Gastroesophageal sphincter (tissue), 4 donors: Measurements from ENCODE around the gene SLC43A1. TPM values are rescaled to one million over a fixed set of nuclear protein-coding genes. Genes with fewer than 3 reads are reported as not detected.

Source experiments
- ATAC-seq: fragments of 150-250 bp; one replicate; pipeline ENCODE4 v1.9.1; 2016; ENCODE audit warnings: mild to moderate bottlenecking, moderate library complexity
- H3K27ac ChIP-seq, 4 donors: fragments of 200-600 bp; sonication (generic) in 3 of 4; 1 replicate in 3 of 4; 2 replicates in 1 of 4; pipeline ENCODE4 v1.5.1; 2016 to 2019
- H3K27me3 ChIP-seq: fragments of 200-600 bp; sonication (generic); one replicate; pipeline ENCODE4 v1.5.1; 2019
- H3K36me3 ChIP-seq, 2 donors: fragments of 200-600 bp; sonication (generic); one replicate each; pipeline ENCODE4 v1.5.1; 2019; ENCODE audit warnings: control low read depth in 1 of 2
- H3K4me1 ChIP-seq, 3 donors: fragments of 200-600 bp; sonication (generic); 1 replicate in 2 of 3; 2 replicates in 1 of 3; pipeline ENCODE4 v1.5.1; 2016 to 2019; ENCODE audit warnings: control low read depth in 2 of 3
- H3K4me3 ChIP-seq, 2 donors: fragments of 200-600 bp; sonication (generic); one replicate each; pipeline ENCODE4 v1.5.1; 2019; ENCODE audit warnings: mild to moderate bottlenecking in 1 of 2, moderate library complexity in 1 of 2
- H3K9me3 ChIP-seq, 3 donors: fragments of 200-600 bp; sonication (generic); one replicate each; pipeline ENCODE4 v1.5.1; 2017 to 2019; ENCODE audit warnings: control low read depth in 2 of 3
- EP300 ChIP-seq: sonication (generic); formaldehyde crosslinking; IDR thresholded peaks from one replicate; pipeline ENCODE4 v1.6.1; 2017; ENCODE audit warnings: antibody characterized with exemption, mild to moderate bottlenecking
- POLR2A ChIP-seq, 2 donors: fragments of 450-650 bp; IDR thresholded peaks; one replicate each; pipeline ENCODE4 v1.6.1; 2017; ENCODE audit warnings: antibody characterized with exemption in 2 of 2, mild to moderate bottlenecking in 2 of 2, moderate library complexity in 1 of 2
- POLR2AphosphoS5 ChIP-seq: sonication (generic); formaldehyde crosslinking; IDR thresholded peaks from one replicate; pipeline ENCODE4 v1.6.1; 2017; ENCODE audit warnings: antibody characterized with exemption
- WGBS, 2 donors: methylation state at CpG; one replicate each; pipeline ENCODE4 v1.1.5; 2018; ENCODE audit warnings: low coverage in 1 of 2; 5-methylcytosine and 5-hydroxymethylcytosine counted together
- total RNA-seq, 4 donors: library from RNA; depleted of rRNA; stranded (reverse); fragments of >200 nt; gene quantifications; one replicate each; pipeline ENCODE4 v1.1.0, GENCODE V29; 2016
- TF ChIP-seq, protein P1 (sequence below), 4 experiments: fragments of 200-600 bp in 2 of 4; fragments of 450-650 bp in 2 of 4; sonication (generic) in 1 of 4; IDR thresholded peaks; one replicate each; pipeline ENCODE4 v1.5.1; 2017 to 2019; ENCODE audit warnings: antibody characterized with exemption in 4 of 4, mild to moderate bottlenecking in 2 of 4, moderate library complexity in 2 of 4

The SLC43A1 gene
- total RNA-seq, 4 donors from 2014 or later, result 14.8 to 36.6 (median 19.7) TPM

DNA sequence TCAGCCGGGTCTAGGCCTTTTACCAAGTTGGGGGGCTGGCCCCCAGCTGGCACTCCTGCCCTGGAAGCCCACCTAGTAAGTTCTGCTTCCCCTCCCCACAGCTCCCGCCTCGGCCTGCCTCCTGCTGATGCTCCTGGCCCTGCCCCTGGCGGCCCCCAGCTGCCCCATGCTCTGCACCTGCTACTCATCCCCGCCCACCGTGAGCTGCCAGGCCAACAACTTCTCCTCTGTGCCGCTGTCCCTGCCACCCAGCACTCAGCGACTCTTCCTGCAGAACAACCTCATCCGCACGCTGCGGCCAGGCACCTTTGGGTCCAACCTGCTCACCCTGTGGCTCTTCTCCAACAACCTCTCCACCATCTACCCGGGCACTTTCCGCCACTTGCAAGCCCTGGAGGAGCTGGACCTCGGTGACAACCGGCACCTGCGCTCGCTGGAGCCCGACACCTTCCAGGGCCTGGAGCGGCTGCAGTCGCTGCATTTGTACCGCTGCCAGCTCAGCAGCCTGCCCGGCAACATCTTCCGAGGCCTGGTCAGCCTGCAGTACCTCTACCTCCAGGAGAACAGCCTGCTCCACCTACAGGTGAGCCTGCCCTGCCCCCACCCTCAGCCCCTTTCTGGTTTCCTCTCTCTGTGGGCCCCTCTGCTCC lies 47.9 kb downstream of the SLC43A1 start:
- no peak overlapping the region for H3K4me3 ChIP-seq
- H3K36me3 ChIP-seq, result no peaks in the 10 kb centered on the region
- TF ChIP-seq EP300 (no peak), POLR2A (IDR thresholded peaks at IDR 0.05) (no peak), POLR2AphosphoS5 (no peak)
- TF ChIP-seq, protein P1, sequence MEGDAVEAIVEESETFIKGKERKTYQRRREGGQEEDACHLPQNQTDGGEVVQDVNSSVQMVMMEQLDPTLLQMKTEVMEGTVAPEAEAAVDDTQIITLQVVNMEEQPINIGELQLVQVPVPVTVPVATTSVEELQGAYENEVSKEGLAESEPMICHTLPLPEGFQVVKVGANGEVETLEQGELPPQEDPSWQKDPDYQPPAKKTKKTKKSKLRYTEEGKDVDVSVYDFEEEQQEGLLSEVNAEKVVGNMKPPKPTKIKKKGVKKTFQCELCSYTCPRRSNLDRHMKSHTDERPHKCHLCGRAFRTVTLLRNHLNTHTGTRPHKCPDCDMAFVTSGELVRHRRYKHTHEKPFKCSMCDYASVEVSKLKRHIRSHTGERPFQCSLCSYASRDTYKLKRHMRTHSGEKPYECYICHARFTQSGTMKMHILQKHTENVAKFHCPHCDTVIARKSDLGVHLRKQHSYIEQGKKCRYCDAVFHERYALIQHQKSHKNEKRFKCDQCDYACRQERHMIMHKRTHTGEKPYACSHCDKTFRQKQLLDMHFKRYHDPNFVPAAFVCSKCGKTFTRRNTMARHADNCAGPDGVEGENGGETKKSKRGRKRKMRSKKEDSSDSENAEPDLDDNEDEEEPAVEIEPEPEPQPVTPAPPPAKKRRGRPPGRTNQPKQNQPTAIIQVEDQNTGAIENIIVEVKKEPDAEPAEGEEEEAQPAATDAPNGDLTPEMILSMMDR (IDR thresholded peaks at IDR 0.05), result no peak
- H3K9me3 ChIP-seq, result no peaks in the 10 kb centered on the region
- H3K27ac ChIP-seq, result no peak overlapping the region
- 73% methylated on average over 4 of the region's 23 CpGs; no CpG with 5 or more reads in 1 of the 2 donors for WGBS, 2 donors
- no peak for ATAC-seq
- peaks cover 40% of the 10 kb centered on the region for H3K27me3 ChIP-seq
- H3K4me1 ChIP-seq, result no peaks in the 10 kb centered on the region

DNA sequence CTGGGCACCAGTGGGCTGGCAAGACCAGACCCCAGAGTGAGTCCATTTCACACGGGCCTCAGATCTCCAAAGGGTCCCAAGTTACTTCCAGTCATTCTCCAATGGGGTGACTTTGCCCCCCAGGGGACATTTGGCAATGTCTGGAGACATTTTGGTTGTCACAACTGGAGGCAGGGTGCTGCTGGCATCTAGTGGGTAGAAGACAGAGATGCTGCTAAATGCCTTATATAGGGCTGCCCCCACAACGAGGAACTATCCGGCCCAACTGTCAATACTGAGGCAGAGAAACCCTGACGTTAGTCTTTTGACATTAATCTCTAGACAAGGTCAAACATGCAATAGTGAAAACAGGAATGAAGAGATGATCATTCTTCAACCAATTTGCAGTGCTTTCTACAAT lies 48.8 kb downstream of the SLC43A1 start:
- no peak overlapping the region for H3K27ac ChIP-seq
- H3K9me3 ChIP-seq, result no peaks in the 10 kb centered on the region
- no peaks in the 10 kb centered on the region for H3K36me3 ChIP-seq
- no peak overlapping the region for H3K4me3 ChIP-seq
- 46 to 60% methylated on average over 3 to 4 of the region's 4 CpGs for WGBS, 2 donors
- no peak for TF ChIP-seq POLR2A (IDR thresholded peaks at IDR 0.05)
- no peak for TF ChIP-seq EP300
- TF ChIP-seq, protein P1 (IDR thresholded peaks at IDR 0.05), result no peak
- no peak for TF ChIP-seq POLR2AphosphoS5
- no peaks in the 10 kb centered on the region for H3K4me1 ChIP-seq
- peaks cover 43% of the 10 kb centered on the region for H3K27me3 ChIP-seq
- ATAC-seq, result no peak

DNA sequence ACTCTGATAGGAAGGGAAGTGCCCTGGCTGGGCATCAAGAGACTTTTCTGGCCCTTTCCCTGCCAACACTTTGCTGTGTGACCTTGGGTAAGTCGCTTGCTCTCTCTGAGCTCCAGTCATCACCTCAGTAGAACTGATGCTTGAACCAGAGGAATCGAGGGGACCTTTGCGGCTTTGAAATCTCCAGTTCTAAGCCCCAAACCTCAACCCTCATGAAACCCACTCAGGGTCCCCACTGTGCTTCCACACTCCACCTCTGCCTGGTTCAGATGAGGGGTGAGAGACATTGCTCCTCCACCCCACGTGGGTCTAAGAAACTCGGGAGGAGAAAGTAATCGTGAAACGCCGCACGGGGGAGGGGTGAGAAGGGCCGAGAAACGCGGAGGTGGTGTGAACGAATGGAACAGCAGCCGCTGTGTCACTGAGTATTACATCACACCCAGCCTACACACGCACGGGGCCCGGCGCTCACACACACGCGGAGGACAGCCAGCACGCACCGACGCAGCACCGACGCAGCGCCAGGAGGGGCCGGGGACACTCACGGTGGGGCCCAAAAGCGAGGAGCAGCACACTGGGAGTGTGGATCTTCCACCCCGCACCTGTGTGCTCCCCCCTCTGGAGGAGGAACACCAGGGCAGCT lies 50.8 kb downstream of the SLC43A1 start:
- WGBS, 2 donors, result 69% methylated on average over 3 of the region's 30 CpGs; no CpG with 5 or more reads in 1 of the 2 donors
- peaks cover 0 to 17% (median 8%) of the 10 kb centered on the region in 3 donors for H3K4me1 ChIP-seq

DNA sequence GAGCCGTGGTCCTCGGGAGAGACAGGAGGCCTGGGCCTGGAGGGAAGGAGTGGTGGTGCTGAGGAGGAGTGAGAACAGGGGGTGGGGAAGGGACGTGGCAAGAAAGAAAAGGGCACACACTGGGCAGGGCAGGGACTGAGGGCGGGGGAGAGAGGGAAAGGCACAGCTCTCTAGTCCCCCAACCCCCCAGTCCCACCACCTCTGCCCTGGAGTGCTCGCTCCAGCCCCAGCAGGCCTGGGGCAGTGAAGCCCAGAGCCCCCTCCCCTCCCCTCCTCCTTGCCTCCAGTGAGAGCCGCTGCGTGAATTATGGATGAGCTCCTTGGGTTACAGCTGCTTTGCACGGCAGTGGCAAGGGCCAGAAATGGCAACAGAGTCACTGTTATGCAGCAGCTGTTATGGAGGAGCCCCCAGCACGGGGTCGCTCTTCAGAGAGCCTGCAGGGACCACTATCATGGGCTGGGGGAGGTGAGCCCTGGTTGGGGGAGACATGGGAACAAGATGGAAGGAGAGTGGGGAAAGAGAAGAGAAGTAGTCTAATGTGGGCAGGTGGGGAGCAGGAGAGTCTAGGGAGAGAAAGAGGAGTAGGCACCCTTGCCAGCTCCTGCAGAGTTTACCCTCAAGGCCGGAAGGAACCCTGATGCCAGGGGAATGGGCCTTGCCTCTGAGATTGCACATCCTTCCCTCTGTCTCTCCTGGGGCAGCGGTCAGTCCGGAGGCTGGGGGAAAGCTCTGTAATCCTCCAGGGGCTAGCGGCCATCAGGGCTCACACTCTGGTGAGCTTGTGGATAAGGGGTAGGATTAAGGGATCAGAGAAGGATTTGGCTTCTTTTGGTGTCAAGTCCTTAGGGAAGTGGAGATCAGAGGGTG lies 51.6 kb downstream of the SLC43A1 start:
- H3K9me3 ChIP-seq, result no peaks in the 10 kb centered on the region
- 66% methylated on average over 6 of the region's 14 CpGs; no CpG with 5 or more reads in 1 of the 2 donors for WGBS, 2 donors
- no peak overlapping the region for H3K4me3 ChIP-seq
- peaks cover 64% of the 10 kb centered on the region for H3K27me3 ChIP-seq
- H3K4me1 ChIP-seq, result peaks cover 0 to 25% (median 15%) of the 10 kb centered on the region in 3 donors
- TF ChIP-seq POLR2A (IDR thresholded peaks at IDR 0.05) (no peak), EP300 (no peak), POLR2AphosphoS5 (no peak)
- TF ChIP-seq, protein P1 (IDR thresholded peaks at IDR 0.05), result no peak
- no peak overlapping the region for H3K27ac ChIP-seq
- no peaks in the 10 kb centered on the region for H3K36me3 ChIP-seq
- ATAC-seq, result no peak

More for the DNA sequence above, 50.8 kb downstream of the SLC43A1 start:
- Histone ChIP-seq H3K27me3 (peaks cover 57% of the 10 kb centered on the region), H3K9me3 (no peaks in the 10 kb centered on the region), H3K4me3 (no peak overlapping the region), H3K36me3 (no peaks in the 10 kb centered on the region), H3K27ac (no peak overlapping the region)
- ATAC-seq, result no peak
- no peak for TF ChIP-seq POLR2A (IDR thresholded peaks at IDR 0.05)
- TF ChIP-seq, protein P1 (IDR thresholded peaks at IDR 0.05), result no peak
